Measurements from ENCODE around the gene FAM219B. TPM values are rescaled to one million over a fixed set of nuclear protein-coding genes. Genes with fewer than 3 reads are reported as not detected.

Gene FAM219B
- total RNA-seq, 4 donors from 2014 or later: 62.8 to 428 (median 68.7) TPM

GRCh38 chr15:74851960-74852359, 54.7 kb downstream of the FAM219B start:
- intact Hi-C loops (cut with DNase I; ENCODE audit: low total_unique reads): no loop called here
- peaks cover 0 to 54% (median 35%) of the 10 kb centered on the region in 4 donors for H3K36me3 ChIP-seq
- H3K9me3 ChIP-seq: no peaks in the 10 kb centered on the region
- no peak for DNase-seq
- in situ Hi-C loops (cut with MboI; ENCODE audit: low pct_ligation_motif_present in 1 of 4, low pct_unique_long_range_greater_than_20kb in 1 of 4, low sequenced_read_pairs in 3 of 4): no loop called here
- no peak overlapping the region for H3K4me3 ChIP-seq
- H3K4me1 ChIP-seq: peaks cover 4 to 15% (median 9%) of the 10 kb centered on the region in 4 donors
- no peak overlapping the region for H3K27ac ChIP-seq
- H3K27me3 ChIP-seq: no peaks in the 10 kb centered on the region
- WGBS, 2 donors (ENCODE audit: low coverage in 1 of 2): 88% methylated on average over 7 of the region's 7 CpGs; no CpG with 5 or more reads in 1 of the 2 donors
- TF ChIP-seq POLR2A (IDR thresholded peaks at IDR 0.05) (no peak), POLR2AphosphoS5 (IDR thresholded peaks at IDR 0.05) (no peak), EP300 (IDR thresholded peaks at IDR 0.05; ENCODE audit: low read depth) (no peak)
- TF ChIP-seq, protein P1, sequence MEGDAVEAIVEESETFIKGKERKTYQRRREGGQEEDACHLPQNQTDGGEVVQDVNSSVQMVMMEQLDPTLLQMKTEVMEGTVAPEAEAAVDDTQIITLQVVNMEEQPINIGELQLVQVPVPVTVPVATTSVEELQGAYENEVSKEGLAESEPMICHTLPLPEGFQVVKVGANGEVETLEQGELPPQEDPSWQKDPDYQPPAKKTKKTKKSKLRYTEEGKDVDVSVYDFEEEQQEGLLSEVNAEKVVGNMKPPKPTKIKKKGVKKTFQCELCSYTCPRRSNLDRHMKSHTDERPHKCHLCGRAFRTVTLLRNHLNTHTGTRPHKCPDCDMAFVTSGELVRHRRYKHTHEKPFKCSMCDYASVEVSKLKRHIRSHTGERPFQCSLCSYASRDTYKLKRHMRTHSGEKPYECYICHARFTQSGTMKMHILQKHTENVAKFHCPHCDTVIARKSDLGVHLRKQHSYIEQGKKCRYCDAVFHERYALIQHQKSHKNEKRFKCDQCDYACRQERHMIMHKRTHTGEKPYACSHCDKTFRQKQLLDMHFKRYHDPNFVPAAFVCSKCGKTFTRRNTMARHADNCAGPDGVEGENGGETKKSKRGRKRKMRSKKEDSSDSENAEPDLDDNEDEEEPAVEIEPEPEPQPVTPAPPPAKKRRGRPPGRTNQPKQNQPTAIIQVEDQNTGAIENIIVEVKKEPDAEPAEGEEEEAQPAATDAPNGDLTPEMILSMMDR (IDR thresholded peaks at IDR 0.05): no peak

GRCh38 chr15:74850393-74850792, 56.3 kb downstream of the FAM219B start:
- intact Hi-C loops (cut with DNase I; ENCODE audit: low total_unique reads): no loop called here
- no peak for TF ChIP-seq POLR2AphosphoS5 (IDR thresholded peaks at IDR 0.05)
- no peak for TF ChIP-seq POLR2A (IDR thresholded peaks at IDR 0.05)
- TF ChIP-seq EP300 (IDR thresholded peaks at IDR 0.05; ENCODE audit: low read depth): no peak
- TF ChIP-seq, protein P1 (IDR thresholded peaks at IDR 0.05): no peak
- Histone ChIP-seq H3K27ac (no peak overlapping the region), H3K36me3 (peaks cover 0 to 54% (median 35%) of the 10 kb centered on the region in 4 donors), H3K27me3 (no peaks in the 10 kb centered on the region), H3K4me3 (no peak overlapping the region), H3K9me3 (no peaks in the 10 kb centered on the region), H3K4me1 (peaks cover 0 to 9% (median 3%) of the 10 kb centered on the region in 4 donors)
- 78% methylated on average over 4 of the region's 4 CpGs; no CpG with 5 or more reads in 1 of the 2 donors for WGBS, 2 donors (ENCODE audit: low coverage in 1 of 2)
- DNase-seq: no peak
- in situ Hi-C loops (cut with MboI; ENCODE audit: low pct_ligation_motif_present in 1 of 4, low pct_unique_long_range_greater_than_20kb in 1 of 4, low sequenced_read_pairs in 3 of 4): no loop called here

Other genes starting within 250 kb of the FAM219B start
- gene EDC3, start 210.8 kb downstream of the FAM219B start, total RNA-seq: 100 to 1,000 TPM in 1 of 4 donors, 10 to 100 TPM in 3; 23.2 to 112 (median 29.4) TPM
- 1 to 10 TPM in 1 of 4 donors, under 1 TPM in 1, not detected in 2; 0.55 to 1.1 TPM for gene CYP1A1, start 181.3 kb downstream of the FAM219B start, total RNA-seq
- not detected for gene CYP1A2, start 158.0 kb downstream of the FAM219B start, total RNA-seq
- 100 to 1,000 TPM in 1 of 4 donors, 10 to 100 TPM in 3; 59.7 to 176 (median 73.4) TPM for gene CSK, start 124.8 kb downstream of the FAM219B start, total RNA-seq
- gene LMAN1L, start 94.0 kb downstream of the FAM219B start, total RNA-seq: 10 to 100 TPM in 1 of 4 donors, not detected in 3; 20.2 TPM
- gene CPLX3, start 80.2 kb downstream of the FAM219B start, total RNA-seq: not detected
- 100 to 1,000 TPM; 138 to 473 (median 312) TPM for gene ULK3, start 63.7 kb downstream of the FAM219B start, total RNA-seq
- gene SCAMP2, start 33.5 kb downstream of the FAM219B start, total RNA-seq: 100 to 1,000 TPM; 154 to 234 (median 193) TPM
- gene MPI, start 16.8 kb downstream of the FAM219B start, total RNA-seq: 100 to 1,000 TPM in 2 of 4 donors, 10 to 100 TPM in 2; 63.1 to 176 (median 98.4) TPM
- 100 to 1,000 TPM; 135 to 437 (median 219) TPM for gene COX5A, start 31.2 kb upstream of the FAM219B start, total RNA-seq
- 10 to 100 TPM; 10.1 to 28.4 (median 16.5) TPM for gene RPP25, start 49.9 kb upstream of the FAM219B start, total RNA-seq
- 10 to 100 TPM in 3 of 4 donors, not detected in 1; 11.3 to 24.8 (median 15.8) TPM for gene SCAMP5, start 88.7 kb upstream of the FAM219B start, total RNA-seq
- 10 to 100 TPM in 3 of 4 donors, 1 to 10 TPM in 1; 5.2 to 54.5 (median 25.2) TPM for gene PPCDC, start 116.7 kb upstream of the FAM219B start, total RNA-seq